Limb (tissue), 2 donors: ENCODE results near the gene USP32.
"Not testable (repeated sequence)": the region's sequence is repeated elsewhere in the genome, so short reads cannot be mapped to it uniquely, and the experiment has no call there.

Experiments used
- DNase-seq, 2 donors: peaks; one replicate each; pipeline ENCODE4 v3.0.0-alpha.2; 2016; ENCODE audit errors: extremely low spot score in 2 of 2

USP32 gene

DNA sequence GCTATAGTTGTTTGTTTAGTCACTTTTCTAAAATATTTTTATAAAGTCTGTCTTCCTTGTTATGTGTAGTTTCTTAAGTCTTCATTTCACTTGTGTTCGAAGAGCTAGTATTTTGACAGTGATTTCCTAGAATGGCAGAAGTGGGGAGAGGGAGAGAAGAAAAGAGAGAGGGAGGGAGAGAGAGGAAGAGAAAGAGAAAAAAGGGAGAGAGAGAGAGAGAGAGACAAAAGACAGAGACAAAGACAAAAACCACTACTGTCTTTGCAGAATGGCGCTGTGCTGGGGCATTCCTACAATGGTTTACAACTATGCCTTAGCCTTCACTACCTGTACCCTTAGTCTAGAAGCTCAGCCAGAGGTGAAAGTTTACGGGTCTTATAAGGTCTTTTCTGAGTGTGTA lies 151.6 kb downstream of the USP32 start:
- no peak for DNase-seq

DNA sequence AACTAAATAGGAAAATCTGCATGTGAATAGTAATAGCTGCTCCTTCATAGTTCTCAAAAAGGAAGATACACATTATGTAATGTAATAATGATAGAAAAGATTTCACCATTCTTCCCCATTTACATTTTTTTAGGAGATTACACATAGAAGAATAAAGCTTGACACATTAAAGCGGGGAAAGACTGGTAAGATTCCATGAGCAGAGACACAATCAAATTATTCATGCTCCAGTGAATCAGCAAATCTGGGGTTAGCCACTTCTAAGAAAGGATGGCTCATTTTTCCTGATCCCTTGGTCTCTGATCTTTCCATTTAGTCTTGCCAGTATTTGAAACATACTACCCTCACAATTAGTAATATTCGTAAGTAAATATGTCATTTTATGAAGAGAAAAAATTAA lies 160.2 kb downstream of the USP32 start:
- no peak for DNase-seq

DNA sequence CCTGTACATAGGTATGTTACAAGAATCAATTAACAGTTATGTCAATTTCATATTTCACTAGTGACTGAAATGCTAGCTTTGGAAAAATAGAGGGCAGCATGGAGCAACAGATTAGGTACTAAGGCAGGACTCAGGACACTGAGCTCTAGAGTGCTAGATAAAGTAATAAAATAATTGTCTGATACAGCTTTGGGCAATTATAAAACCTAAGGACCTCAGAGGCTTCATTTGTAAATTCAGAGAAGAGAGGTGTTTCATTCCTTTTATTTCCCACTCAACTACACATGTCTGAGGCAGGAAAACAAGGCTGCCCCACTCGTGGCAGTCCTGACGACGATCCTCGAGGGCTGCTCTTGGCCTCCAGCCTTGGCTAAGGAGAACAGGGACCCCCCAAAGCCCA lies 160.7 kb downstream of the USP32 start:
- DNase-seq: peak in 1 of 2 donors; percentile 10

DNA sequence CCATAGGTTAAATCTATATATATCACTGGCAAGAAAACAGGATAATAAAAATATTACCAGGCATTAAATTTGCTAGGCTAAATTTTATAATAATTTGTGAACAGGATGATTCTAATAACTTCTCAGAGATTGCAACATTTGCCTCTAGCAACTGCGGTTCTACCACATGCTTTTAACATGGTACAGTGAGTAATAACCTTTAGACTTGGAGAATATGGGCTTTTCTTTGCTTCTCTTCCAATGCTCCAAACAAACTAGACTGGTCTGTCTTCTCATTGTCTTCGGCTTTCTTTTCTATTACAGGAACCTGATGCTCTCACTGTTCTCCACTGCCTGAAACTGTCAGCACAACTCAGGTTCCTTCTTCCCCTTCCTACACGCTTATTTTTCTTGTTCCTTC lies 161.6 kb downstream of the USP32 start:
- no peak for DNase-seq

DNA sequence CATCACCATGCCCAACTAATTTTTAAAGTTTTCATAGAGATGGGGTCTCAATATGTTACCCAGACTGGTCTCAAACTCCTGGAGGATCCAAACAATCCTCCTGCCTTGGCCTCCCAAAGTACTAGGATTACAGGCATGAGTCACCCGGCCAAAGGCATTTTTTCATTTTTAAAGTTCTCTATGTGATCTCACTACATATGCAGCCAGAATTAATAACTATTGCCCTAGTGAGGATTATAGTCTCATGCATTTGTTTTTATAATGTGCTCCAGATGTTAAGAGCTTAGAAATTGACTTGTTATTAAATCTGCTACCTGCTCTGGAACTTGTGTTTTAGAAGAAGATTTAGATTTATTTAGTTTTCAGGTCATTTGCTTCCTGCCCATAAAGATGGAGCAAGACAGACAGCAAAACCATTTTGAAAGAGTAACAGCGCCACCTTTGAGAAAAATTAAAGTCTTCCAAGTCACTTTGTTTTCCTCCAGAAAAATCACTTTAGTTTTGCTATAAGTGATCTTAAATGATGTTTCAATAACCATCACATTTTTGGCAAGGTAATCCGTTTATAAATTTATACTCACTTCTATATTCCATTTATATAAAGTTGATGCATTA lies 162.6 kb downstream of the USP32 start:
- DNase-seq: no peak

DNA sequence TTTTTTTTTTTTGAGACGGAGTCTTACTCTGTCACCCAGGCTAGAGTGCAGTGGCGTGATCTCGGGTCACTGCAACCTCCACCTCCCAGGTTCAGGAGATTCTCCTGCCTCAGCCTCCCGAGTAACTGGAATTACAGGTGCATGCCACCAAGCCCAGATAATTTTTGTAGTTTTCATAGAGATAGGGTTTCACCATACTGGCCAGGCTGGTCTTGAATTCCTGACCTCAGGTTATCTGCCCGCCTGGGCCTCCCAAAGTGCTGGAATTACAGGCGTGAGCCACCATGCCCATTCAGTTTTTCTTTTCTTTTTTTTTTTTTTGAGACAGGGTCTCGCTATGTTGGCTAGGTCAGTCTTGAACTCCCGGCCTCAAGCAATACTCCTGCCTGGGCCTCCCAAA lies 164.7 kb downstream of the USP32 start:
- DNase-seq: not testable (repeated sequence)

DNA sequence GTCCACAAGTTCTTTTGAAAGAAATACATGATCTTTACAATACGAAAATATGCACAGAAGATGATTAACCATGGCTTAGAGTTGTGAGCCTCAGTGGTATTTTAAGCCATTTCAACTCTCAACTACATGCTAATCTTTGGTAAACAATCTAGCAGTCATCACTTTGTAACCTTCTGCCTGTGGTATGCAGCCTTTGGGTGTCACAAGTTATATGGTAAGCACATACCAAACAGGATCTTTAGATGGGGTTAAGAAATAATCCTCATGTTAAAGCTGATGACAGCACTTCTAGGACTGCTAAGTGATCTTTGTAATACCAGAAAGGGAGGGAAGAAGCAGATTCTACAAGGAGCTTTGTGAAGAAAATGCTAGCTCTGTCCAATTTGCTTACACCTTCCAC lies 167.9 kb downstream of the USP32 start:
- no peak for DNase-seq

DNA sequence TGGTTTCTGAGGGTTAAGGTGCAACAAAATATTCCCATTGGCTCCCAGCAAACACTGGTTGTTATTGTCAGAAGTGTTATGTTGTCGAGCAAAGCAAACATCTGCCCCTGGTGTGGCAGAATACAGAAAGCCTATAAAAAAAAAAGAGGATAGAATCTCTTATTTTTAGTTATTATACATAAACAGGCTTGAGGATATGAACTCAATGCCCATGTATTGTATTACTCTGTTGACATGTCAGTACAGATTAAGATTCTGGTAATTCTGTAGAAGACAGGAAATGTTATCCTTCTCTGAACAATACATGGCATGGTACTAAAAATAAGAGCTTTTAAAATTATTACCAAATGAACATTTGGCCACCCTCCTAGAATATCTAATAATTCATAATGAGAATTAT lies 168.5 kb downstream of the USP32 start:
- DNase-seq: no peak

DNA sequence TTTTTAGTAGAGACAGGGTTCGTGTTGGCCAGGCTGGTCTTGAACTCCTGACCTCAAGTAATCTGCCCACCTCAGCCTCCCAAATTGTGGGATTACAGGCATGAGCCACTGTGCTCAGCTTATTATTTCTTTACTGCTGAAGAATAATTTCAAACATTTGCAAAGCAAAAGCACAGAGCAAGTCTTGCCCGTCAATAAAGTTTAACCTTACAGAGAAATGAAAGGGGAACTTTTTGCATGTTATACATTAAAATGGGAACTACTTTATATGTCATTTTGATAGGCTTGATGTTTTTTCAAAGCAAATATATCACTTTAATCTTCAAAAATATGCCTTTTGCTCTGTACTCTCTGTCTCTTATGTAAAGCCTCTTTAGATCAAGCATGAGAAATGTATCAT lies 173.2 kb downstream of the USP32 start:
- DNase-seq: not testable (repeated sequence)

DNA sequence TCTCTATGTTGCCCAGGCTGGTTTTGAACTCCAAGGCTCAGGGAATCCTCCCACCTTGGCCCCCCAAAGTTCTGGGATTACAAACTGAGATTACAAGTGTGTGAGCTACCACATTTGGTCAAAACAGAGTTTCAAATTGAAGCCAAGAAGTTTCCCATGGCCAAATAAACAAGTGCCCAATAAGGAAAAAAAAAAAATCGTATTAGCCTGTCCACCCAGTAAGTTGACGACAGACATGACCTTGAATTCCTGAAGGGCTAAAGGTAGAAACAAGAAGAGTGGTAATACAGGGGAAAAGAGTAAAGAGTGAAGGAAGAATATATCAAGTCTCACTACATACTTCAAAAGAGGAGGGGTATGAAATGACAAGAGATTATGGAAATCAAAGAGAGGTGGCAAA lies 176.0 kb downstream of the USP32 start:
- not testable (repeated sequence) for DNase-seq

DNA sequence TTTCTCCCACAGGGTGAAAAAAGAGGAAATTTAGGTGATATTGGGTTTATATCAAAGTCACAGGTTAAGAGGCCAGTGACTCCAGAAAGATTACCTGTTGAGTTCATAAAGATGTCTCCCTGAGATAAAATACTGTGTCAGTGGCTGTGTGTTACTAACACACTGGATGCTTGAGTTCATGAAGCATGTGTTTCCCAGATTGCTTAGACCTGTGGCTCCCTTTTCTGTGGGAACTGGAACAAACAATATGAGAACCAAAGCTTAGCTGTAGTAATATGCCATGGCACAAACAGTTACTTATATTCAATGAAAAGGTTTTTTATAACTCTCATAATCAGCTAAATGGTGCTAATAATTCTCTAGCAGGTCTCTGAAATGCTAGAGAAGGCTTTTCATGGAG lies 180.7 kb downstream of the USP32 start:
- DNase-seq: not testable (repeated sequence)

DNA sequence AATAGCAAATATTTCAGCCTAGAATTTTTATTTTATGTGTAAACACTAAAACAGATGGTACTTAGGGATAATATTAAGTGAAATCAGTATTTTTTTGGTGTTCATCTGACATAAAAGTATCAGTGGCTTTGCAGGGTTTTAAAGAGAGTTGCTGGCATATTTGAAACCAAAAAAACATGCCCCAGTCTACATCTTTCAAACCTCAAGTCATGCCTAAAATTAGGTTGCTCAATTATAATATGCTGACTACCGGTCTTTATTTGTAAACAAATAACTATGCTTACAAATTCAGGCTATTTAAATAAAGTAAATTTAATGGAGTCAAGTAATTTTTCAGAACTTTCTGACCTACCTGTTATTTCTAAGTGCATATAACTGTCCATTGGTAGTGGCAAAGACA lies 183.6 kb downstream of the USP32 start:
- DNase-seq: not testable (repeated sequence)

DNA sequence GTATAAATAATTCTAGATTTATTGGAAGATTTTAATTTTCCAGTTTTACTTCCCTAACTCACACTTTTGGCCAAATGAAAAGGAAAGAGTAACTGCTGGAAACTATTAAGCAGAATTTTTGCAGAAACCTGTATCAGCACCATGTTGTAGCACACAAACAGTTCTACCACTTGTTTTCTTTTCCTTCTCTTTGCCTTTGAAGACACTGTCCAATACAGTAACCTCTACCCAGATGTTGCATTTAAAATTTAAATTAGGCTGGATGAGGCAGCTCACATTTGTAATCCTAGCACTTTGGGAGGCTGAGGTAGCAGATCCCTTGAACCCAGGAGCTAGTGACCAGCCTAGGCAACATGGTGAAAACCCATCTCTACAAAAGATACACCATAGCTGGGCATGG lies 186.2 kb downstream of the USP32 start:
- not testable (repeated sequence) for DNase-seq

DNA sequence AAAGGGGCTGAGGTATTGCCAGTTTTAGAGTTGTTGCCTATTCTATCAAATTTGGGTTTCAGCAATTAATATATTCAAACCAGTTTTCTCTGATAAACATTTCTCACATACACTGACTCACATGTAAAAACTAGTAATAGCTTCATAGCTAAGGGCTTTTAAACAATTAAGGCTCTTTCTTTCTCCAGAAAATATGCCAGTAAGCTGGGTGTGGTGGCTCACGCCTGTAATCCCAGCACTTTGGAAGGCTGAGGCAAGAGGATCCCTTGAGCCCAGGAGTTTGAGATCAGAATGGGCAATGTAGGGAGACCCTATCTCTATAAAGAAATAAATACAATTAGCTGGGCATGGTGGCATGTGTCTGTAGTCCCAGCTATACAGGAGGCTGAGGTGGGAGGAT lies 193.3 kb downstream of the USP32 start:
- DNase-seq: not testable (repeated sequence)

DNA sequence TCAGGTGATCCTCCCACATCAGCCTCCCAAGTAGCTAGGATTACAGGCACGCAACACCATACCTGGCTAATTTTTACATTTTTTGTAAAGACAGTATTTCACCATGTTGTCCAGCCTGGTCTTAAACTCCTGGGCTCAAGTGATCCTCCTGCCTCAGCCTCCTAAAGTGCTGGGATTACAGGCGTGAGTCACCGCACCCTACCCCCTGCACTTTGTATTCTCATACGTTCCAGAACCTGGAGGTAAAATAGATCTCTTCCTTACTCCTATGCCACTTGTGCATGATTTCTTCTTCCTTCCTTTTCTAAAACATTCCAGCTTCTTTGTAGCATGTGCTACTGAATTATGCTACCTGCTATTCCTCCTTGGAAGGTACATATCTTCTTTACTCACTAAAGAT lies 197.8 kb downstream of the USP32 start:
- not testable (repeated sequence) for DNase-seq

DNA sequence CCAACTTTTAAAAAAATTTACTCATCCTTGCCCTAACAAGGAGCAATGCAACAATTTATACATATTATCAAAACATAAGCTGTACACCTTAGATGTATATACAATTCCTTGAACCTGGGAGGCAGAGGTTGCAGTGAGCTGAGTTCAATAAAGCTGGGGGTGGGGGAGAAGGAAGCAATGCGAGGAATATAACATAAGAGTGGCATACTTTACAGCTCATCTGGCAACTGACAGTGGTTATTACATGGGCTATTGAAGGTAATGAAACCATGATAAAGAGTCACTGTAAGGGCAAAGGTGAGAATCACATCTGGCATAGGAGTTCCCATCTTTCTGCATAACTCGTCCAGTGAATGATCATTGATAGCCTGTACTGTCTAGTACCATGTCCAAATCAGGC lies 198.5 kb downstream of the USP32 start:
- no peak for DNase-seq

DNA sequence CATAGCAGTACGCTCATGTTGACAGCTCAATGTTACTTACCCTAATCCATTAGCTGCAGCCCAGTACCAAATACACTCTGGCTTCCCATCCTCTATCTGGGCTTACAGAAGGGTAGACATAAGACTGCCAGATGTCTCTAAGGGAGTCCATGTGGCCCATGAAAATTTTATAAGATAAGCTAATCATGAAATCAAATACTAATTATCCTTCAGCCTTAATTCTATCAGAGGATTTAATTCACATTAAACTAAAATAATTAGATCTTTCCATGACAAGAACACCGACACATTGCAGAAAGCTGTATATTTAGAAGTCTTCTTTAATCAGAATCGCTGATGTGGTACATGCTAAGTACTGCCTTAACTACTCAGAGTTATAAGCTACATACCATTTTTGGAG lies 198.9 kb downstream of the USP32 start:
- not testable (repeated sequence) for DNase-seq

DNA sequence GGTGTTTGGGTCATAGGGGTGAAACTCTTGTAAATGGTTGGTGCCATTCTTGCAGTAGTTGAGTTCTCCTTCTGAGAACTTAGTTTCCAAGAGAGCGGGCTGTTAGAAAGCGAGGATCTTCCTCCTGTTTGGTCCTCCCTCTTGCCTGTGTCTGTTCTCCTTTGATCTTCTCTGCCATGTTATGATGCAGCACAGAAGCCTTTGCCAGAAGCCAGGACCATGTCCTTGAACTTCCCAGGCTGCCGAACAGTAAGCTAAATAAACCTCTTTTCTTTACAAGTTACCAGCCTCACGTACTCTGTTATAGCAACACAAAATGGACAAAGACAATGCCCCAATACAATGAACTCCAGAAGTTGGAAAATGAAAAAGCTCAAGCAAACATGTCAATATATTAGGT lies 201.9 kb downstream of the USP32 start:
- not testable (repeated sequence) for DNase-seq

DNA sequence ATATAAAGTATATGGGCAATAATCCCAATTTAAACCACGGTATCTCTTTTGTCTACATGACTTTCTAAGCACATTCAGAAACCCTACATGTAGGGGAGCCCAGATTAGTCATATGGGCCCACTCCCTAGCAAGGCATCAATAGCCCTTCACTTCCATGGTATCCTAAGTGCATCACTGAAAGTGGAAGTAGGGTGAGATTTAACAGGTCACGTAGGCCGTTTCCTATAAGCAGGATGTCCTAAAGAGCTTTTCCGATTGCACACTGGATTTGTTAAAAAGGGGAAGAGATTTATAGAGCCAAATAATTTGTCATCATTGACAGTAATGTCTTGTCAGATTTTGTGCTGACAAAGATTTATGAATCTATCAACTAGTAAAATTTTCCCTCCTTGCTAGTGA lies 203.2 kb downstream of the USP32 start:
- DNase-seq: no peak

DNA sequence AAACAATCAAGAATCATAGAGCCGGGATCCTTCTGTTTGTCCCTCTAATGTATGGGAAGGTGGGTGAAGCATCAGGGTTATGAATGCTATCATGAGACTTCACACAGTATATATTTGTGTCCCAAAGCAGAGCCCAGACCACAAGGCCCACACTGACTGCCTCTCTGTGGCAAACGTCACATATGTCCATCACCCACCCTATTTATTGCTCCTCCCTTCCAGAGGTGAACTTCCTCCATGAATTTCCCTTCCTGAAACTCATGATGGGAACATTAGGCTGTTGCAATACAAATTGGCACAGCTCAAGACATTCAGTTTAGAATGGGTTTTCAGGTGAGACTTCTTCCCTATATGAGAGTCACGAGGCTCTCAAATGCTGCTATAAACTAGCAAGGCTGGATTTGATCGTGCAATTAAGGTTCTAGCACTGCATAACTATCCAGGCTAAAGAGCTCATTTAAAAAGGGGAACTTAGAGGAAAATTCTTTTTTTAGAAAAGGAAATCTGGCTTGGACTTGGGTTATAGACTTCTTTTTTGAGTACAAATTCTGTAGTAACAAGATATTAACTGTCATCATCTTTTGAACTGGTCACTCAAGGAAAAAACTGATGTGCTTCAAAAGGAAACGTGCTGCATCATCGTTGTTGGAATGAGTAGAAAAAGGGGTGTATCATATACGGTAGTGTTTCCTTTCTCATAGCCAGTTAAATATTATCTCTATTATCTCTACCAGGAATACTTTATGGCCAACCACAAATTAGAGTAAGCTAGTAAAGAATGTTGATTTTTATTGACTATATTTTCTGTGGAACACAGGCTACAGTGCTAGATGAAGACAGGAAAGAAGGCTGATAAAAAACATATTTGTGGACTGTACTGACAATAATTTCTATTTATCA lies 204.8 kb downstream of the USP32 start:
- DNase-seq: not testable (repeated sequence)

DNA sequence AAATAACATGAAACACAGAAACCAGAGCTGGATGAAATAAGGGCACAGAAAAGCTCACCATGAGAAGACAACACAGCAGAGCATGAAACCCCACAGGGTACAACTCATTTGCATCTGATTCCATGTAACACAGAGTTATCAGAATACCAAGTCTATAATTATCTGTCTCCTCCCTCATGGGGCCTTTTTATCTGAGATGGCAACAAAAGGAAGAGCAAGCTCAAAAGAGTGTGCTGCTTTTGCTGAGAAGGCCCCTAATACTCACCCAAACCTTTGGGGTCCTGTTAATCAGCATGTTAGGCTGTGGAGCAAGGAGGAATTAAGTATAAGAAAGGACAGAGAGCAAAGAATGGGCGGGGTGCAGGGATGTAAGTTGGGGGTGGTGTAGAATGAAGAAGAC lies 205.6 kb downstream of the USP32 start:
- DNase-seq: not testable (repeated sequence)

DNA sequence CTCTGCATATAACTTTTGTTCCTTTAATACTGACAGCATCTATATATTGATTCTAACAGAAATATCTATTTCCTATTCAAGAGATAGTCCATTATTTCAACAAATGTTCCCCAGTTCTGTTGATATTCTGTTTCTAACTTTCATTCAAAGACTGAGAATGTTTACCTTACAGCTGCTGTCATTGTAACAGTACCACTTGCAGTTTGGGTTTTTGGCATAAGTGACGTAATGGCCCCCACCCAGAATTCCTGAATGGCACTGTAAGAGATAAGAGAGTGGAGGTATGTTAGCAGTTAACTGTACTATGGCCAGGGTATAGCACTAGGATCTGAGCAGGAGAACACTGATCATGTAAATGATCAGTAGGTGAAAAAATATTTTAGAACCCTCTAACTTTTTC lies 211.6 kb downstream of the USP32 start:
- not testable (repeated sequence) for DNase-seq

DNA sequence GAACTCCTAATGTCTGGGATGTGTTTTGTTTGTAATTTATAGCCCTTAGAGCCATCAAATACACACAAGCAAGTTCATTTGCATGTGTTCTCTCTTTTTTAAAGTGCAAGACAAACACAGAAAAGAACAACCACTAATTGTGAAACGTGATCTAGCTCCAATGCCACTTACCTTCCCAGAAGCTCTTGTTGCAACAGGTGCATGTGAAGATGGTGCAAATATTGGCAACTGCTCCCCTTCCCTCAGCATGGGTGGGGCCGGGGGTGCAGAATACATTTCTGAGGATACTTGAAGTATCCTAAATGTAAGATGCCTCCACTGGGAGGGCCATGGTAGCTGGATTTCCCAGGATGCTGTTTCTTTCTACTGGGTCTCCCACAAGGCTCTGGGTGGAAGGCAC lies 213.8 kb downstream of the USP32 start:
- not testable (repeated sequence) for DNase-seq
